HG03565 (cell line): Measurements from ENCODE around the gene APOA4.

Source experiments
- ATAC-seq: cut with Tn5 transposase; IDR thresholded peaks from one replicate; pipeline ENCODE4 v1.9.1; 2021; ENCODE audit warnings: mild to moderate bottlenecking, moderate library complexity; ENCODE audit not compliant: unreplicated experiment

APOA4 gene

GRCh38 chr11:116823031-116823843 lies at the start of gene APOA4:
Gene APOA4 (minus strand): TSS chr11:116823304. CDS start chr11:116823191, 113 bp downstream.
- ATAC-seq, result no peak

DNA sequence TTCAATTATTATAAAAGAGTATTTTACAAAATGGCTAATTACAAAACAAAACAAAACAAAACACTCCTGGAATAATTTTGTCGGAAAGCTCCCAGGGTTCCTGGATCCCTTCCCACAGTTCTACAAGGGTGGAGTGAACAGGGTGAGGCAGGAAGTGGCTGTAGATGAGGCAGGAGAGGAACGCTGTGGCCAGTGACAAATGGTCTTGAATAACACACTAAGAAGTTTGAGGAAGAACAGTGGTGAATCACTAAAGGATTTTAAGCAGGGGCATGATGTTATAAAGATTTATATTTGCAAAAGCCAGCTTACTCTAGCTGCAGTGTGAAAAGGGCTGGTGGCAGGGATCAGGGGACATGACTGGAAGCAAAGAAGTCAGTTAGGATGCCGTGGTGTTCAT lies 48.1 kb upstream of the APOA4 start:
- no peak for ATAC-seq

DNA sequence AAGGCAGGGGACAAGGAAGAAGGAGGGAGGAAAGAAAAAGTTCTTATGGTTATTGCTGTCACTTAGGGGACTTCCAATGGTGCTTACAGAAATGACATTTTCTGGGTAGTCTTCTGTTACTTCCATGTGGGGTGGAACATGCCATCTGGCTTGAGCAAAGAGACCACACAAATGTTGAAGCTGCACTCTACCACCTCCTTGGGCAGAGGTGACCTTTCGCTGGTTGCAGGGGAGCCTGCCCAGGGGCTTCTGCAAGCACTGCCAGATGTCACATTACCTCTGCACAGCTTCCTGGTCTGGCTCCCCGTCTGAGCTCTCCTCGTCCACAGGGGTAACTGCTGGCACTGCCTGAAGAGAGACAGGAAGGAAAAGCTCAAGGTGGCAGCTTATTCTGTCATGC lies 47.0 kb upstream of the APOA4 start:
- ATAC-seq, result no peak

DNA sequence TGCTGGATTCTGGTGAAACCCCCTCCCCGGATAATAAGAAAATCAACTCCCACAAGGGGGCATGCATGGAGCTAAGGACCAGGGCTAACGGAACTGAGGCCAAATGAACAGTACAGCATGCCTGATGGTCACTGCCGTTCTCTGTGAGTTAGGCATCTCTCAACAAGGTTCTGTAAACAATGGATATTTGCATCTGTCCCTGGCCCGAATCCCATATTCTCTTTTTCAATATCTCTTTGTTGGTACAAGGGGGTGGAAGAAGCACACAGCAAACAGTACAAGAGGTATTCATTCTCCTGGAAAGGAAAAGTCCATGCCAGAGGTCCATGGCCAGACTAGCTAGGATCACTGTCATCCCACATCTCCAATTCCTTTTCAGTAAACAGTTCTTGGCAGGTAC lies 46.5 kb upstream of the APOA4 start:
- no peak for ATAC-seq

GRCh38 chr11:116868066-116868465 lies 45.0 kb upstream of the APOA4 start:
- ATAC-seq, result no peak

DNA sequence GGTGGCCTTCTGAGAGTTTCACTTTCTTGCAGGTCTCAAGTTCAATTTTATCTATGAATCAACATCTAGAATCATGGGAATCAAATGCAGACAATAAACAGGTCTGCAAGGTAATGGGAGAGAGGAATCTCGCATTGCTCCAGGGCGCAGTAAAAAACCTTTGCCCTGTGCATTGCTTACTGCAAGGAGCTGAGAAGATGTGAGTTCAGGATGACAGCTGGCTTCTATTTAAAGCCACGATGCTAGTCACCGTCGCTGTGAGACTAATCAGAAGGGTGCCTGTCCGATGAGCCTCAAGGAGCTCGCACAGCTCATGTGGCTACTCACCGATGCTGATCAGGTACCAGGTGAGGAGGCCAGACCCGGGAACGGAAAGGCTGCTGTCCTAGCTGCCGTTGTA lies 44.5 kb upstream of the APOA4 start:
- ATAC-seq, result no peak

DNA sequence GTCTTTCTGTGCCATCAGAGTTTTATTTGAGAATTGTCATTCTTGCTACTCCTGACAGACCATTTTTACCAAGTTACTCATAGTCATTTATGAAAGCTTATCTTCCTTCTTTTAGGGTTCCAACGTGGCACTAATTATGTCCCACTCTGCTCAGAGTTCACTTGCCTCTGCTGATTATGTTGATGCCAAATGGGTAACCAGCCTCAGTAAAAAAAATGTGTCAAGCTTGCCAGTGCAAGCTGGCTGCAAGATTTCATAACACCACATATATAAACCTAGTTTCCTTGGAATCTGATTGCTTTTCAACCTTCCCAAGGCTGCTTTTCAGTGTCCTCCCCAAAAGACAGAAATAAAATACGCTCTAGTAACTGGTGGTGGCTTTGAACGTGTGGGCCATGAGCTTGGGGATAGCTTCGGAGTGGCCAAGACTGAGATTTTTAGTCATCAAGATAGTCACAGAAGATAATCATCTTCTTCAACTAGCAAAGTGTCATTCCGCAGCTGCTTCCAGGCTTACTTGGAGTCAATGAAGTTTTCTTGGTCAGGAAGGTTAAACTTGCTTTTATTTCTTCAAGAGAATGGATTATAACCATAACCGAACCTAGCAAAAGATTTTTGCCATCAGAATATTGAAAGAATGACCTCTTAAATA lies 43.8 kb upstream of the APOA4 start:
- ATAC-seq, result no peak

GRCh38 chr11:116865696-116866095 lies 42.6 kb upstream of the APOA4 start:
- ATAC-seq, result no peak

DNA sequence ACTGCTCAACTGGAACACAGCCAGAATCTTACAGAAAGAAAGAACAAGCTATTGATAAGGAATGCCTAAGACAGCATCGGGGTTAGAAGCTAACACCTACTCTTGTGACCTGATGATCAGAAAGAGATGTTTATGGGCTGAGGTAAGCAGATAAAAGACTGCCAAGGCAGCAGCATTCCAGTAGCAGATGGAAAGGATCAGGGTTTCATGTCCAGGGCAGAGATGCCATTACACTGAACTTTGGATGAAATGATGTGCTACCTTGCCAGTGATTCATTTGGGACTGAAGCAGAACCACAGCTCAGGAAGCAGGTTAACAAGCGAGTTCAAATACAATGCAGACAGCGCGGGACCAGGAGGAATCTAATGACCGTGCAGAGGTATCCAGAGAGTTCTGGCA lies 41.4 kb upstream of the APOA4 start:
- no peak for ATAC-seq

DNA sequence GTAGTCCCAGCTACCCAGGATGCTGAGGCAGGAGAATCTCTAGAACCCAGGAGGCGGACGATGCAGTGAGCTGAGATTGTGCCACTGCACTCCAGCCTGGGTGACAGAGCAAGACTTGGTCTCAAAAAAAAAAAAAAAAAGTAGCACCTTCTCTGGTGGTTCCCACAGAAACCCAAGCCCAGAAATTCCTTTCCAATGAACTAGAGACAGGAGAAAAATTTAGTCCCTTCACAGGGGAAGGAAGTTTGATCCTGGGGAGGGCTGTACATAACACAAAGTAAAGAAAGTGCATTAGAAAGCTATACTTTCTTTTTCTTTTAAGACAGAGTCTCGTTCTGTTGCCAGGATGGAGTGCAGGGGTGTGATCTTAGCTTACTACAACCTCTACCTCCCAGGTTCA lies 39.8 kb upstream of the APOA4 start:
- ATAC-seq, result no peak

GRCh38 chr11:116862185-116862584 lies 39.1 kb upstream of the APOA4 start:
- no peak for ATAC-seq

DNA sequence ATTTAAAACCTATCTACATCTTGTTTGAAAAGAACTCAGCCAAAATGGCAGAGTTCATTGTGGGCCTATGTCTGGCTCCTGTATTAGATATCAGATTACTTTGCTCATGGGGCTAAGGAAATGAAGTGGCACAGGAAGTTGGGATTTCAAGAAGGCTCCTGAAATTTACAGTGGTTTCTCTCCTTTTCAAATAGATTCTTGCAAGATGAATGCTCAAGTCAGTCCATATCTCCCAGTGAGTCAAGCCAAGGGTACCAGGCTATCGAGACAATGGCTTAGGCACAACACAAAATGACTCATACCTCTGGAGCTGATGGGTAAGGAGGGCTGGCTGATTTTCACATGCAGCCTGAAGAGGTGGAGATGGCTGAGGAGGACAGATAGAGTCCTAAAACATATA lies 38.4 kb upstream of the APOA4 start:
- ATAC-seq, result no peak

DNA sequence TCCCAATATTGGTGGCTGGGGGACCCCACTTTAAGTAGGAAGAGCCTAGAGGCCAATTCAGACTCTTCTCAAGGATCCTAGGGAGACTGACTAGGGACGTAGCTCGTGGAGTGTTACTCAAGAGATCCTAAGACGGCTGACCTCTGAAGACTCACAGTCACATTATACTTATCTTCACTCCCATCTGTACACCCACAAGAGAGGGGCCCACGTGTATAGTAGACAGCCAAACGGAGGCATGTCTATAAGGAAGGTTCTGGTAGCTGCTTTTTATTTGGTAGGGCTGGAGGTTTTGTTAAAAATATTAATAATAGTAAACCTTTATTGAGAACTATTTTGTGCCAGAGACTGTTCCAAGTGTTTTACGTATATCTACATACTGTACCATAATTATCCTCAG lies 37.2 kb upstream of the APOA4 start:
- ATAC-seq, result no peak

GRCh38 chr11:116859175-116859574 lies 36.1 kb upstream of the APOA4 start:
- ATAC-seq, result no peak

DNA sequence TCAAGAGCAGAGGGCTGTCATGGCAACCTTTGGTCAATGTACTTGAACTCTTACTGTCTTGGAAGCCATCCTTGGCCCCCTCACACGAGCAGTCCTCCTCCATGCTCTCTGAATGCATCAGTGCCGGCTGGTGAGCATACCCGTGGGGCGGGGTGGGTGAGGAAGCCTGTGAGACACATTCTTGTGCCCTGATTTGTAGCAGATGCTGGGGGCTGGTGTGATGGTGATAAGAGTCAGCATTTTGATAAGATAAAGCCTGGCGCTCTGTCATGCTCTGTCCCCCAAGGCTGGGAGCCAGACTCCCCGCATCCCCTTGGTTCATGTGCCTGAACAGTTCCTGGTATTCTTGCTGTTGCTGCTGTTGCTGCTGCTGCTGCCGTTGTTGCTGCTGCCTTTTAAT lies 34.8 kb upstream of the APOA4 start:
- ATAC-seq, result no peak

- no peak for ATAC-seq
Observed at GRCh38 chr11:116857316-116857715, 34.2 kb upstream of the APOA4 start.

DNA sequence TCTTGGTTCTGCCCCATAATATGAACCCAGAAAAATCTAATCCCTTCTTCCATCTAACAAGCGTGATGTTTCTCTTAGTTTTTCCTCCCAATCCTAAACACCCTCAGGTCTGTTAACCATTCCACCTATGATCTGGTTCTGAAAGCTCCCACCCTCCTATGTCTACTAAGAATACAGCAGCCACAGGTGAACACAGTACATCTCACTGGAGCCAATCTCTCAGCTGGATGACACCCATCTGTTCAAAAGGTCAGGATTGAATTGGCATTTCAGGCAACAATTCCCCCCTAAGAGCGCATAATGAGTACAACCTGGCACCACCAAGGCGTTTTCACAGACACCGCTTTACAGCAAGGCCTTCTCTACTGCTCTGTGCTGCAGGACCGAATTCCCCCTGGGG lies 33.3 kb upstream of the APOA4 start:
- ATAC-seq, result no peak

DNA sequence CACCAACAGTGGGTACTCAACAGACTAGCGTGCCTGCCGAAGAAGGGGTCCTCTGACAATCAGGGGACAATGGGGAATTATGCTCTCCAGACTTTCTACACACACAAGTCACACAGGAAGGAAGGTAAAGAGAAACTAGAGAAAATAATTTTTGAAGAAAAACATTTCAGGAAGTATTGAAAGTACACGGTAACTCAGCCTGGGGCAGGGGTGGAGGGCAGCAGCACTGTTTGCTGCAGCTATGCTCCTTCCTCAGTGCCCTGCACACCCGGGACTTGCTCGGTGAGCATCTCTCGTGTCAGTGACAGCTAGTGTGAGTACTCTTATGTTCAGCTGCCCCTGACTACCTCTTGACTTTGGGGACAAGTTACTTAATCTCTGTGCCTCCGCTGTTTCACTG lies 32.3 kb upstream of the APOA4 start:
- ATAC-seq, result no peak

DNA sequence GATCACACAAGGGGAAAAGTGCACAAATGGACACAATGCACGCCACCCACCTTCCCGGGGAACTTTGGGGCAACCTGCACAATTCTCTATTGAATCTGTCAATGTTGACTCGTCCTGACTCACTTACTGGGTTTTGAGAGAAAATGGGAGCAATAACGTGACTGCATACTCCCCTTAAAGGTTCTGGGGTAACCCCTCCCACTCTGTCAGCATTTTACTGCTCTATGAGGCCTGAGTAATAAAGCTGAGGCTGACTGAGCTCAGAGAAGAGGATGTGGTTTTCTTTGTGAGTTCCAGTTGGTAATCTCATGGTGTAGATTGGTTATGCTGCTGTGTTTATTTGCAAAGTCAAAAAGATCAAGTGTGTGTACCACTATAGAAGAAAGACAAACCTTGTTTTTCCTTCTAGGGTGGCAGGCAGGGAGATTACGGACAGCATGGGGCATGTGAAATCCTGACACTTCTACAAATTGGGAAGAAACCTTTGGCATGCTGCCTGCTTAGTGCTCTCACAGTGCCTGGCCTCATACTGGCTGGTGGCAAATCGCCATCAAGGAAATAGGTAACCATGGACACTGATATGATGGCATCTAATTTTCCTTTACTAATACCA lies 30.5 kb upstream of the APOA4 start:
- ATAC-seq, result peak; percentile 91

GRCh38 chr11:116852261-116853031 lies 29.3 kb upstream of the APOA4 start:
- no peak for ATAC-seq

- ATAC-seq, result no peak
Observed at GRCh38 chr11:116851626-116852025, 28.5 kb upstream of the APOA4 start.
